Activated gamma-delta T cell treated with Interleukin-2 at 50 U/mL for 16 hours (primary cell): ENCODE measurements around the gene PLCL1.
"Not testable (repeated sequence)": the region's sequence is repeated elsewhere in the genome, so short reads cannot be mapped to it uniquely, and the experiment has no call there.

Experiments
- DNase-seq: peaks from one replicate; pipeline ENCODE4 v3.0.0-alpha.2; 2020

Gene PLCL1

DNA sequence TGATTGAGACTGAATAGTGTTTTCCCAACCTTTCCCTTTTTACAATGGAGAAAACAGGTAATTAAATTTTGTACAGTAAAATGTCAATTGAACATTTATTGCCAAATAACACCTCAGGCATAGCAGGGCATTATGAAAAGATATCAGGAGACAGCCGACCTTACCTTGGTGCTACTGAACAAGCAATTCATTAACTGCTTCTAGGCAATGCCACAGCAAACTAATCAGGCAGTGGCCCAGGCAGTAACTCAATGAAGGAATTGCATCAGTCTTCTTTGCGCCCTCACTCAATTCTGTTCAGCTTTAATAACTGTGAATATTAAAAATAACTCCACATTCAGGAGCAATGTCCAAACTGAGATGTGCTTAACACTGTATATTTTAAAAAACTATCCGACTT is 6.1 kb downstream of the PLCL1 start:
- no peak for DNase-seq

DNA sequence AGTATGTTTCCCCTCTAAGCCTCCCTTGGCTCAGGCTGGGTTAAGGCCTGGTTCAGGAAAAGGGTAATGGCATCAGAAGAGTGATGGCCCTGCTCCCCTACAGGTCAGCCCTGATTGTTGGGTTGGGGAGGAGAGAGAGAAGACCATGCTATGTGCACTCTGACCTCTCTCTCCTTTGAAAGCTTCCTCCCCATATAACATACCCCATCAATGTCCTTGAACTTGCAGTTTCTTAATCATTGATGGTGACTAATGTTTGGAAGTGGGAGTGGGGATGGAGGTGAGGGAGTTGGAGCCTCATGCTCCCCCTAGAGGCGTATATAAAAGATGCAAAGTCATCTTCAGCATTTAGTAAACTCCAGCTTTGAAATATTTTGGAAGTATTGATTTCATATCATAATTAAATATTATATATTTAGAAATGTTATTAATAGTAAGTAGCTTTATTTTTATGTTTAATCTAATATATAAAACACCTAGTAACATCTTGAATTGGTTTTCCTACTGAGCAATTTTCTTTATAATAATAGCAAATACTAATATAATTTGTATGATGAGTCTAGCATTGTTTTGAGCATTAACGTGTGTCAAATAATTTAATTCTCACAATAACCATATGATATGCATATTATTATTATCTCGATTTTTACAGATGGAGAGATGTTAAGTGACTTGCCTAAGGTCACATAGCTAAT is 8.8 kb downstream of the PLCL1 start:
- no peak for DNase-seq

DNA sequence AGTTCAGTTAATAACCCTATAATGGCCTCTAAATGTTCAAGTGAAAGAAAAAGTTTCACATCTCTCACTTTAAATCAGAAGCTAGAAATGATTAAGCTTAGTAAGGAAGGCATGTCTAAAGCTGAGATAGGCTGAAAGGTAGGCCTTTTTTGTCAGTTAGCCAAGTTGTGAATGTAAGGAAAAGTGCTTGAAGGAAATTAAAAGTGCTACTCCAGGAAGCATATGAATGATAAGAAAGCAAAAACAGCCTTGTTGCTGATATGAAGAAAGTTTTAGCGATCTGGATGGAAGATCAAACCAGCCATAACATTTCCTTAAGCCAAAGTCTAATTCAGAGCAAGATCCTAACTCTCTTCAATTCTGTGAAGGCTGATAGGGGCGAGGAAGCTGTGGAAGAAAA is 10.1 kb downstream of the PLCL1 start:
- no peak for DNase-seq

DNA sequence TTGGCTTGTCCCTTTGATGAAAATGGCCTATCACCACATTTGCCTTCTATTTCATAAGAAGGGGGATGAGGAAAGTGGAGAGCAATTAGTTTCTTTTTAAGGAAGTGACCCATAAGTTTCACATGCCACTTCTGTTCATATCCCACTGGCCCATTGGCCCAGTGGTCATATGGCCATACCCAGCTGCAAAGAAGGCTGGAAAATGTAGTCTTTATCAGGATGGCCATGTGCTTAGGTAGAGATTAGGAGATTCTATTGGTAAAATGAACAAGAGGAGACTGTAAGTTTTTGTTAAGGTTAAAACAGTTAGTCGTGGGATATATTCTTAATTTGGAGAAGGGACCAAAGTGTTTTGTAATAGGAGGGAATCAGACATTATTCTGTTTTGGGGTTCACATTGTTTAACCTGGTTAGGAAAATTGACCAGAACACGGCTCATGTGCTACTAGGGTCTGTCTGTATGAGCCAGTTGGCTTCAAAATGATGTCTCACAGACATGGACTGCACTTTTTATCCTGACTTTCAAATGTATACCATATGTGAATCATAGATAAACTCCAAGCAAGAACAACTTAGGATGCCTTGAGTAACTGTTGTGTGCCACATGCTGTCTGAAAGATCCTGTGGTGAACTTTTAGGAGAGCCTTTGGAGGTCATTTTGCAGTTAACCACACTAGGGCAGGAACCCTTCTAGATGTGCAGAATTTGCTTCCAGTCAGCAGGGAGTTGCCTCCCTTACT is 17.3 kb downstream of the PLCL1 start:
- no peak for DNase-seq

DNA sequence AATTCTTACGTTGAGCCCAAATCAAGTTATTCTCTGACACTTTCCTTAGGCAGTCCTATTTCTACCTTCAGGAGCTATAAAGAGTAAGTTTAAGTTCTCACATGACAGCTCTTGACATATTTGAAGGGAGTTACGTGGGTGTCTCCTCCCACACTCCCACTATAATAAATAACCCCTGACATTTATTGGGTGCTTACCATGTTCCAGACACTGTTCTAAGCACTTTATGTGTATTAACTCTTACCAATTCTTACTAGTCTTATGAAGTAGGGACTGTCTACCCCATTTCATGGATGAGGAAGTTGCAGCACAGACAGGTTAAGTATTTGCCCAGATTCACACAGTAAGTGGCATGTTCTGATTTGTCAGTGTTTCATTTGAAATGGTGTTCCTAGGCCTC is 17.9 kb downstream of the PLCL1 start:
- no peak for DNase-seq

DNA sequence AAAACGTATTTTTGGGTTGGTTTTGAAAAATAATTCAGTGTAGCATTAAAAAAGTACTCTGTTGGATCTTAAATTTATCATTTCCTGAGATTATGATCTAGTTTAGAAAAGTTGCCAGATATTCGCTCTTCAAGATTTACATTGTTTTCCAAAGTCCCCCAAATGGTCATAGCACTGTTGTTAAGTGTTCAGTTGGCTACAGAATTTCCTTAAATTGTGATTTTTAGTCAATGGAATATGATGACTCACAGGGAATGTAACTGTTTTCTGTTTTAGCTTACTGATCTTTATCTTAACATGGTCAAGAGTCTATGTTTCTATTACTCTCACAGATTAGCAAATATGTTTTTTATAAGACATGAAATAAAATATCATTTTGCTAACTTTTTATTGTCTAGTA is 23.2 kb downstream of the PLCL1 start:
- no peak for DNase-seq

DNA sequence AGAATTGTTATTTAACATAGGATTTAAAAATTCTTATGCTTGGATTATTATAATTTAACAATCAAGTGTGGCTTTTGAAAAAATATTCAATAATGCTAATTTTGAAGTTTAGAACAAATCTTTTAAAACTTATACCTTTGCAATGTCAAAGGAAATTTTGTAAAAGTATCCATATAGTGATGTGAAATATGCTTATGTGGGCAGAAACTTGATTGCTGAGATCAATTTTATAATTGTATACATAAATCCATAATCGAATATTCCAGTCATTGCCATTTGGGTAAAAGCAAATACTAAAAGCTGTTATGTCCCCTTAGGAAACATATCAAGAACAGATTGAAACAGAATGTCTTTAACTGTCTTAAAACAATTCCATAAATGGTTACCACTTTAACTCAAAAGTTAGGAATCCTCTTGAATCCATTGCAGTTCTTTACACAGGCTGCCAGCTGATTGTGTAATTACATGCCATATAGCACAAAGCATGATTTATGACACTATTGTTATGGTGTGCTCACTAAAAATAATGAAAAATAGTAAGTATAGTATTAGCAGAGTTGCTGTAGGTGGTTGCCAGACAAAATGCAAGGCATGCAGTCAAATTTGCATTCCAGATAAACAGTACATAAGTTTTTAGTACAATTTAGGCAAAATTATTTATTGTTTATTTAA is 24.2 kb downstream of the PLCL1 start:
- no peak for DNase-seq

DNA sequence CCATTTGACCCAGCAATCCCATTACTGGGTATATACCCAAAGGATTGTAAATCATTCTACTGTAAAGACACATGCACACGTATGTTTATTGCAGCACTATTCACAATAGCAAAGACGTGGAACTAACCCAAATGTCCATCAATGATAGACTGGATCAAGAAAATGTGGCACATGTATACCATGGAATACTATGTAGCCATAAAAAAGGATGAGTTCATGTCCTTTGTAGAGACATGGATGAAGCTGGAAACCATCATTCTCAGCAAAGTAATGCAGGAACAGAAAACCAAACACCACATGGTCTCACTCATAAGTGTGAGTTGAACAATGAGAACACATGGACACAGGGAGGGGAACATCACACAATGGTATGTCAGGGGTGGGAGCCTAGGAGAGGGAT is 30.4 kb downstream of the PLCL1 start:
- not testable (repeated sequence) for DNase-seq

DNA sequence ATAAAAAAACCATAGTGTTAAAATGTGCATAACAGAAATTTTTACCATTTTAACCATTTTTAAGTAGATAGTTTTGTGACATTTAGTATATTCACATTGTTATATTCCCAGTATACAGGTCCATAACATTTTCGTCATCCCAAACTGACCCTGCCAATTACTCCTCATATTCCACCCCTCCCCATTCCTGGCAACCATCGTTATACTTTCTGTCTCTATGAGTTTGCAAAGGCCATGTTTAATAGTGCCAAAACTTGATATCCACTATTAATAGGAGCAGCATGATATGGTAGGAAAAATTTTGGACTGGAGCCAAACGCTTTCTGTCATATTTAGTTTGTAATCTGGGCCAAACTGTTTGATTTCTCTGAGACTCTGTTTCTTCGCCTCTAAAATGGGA is 30.9 kb downstream of the PLCL1 start:
- no peak for DNase-seq

DNA sequence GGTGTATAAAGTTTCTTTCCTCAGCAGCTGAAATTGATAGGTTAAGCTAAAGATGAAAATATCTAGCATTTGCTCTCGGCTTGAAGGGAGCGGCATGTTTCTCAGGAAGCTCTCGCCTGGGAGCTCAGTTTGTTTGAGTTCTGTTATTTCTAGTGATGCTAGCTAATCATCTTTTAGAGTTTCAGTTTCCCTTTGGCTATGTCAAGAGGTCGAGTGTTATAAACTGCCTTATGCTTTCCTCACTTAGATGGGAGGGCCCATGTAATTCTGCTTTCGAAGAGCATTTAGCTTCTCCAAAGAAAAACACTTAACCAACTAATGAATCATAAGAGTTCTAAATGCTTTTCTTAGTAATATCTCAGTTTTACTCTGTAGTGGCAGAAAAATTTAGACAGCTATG is 33.6 kb downstream of the PLCL1 start:
- DNase-seq = no peak

DNA sequence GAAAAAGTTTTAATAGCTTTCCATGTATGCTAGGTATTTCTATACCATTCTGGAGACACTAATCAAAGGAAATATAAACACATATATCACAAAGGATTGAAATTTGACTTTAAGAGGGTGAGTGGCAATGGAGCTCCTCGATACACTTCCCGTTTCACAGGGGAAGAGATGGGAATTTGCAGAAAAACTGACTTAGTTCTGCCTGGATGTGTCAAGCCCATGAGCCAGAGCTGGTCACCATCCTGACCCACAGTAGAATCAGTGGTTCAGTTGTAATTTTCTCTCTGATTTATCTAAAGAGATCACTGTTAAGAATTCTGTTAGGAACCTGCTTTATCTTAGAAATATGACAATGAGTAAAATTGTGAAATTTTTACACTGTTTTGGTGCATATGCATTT is 34.2 kb downstream of the PLCL1 start:
- no peak for DNase-seq

DNA sequence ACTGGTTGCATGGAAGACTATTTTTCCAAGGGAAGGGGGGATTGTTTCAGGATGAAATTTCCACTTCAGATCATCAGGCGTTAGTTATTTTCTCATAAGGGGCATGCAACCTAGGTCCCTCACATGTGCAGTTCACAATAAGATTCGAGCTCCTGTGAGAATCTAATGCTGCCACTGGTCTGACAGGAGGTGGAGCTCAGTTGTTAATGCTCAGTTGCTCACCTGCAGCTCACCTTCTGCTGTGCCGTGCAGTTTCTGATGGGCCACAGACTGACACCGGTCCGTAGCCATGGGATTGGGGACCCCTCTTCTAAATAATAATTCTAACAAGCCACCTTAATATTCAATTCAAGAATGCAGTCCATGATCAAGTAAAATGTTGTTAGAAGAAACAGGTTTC is 34.9 kb downstream of the PLCL1 start:
- no peak for DNase-seq

DNA sequence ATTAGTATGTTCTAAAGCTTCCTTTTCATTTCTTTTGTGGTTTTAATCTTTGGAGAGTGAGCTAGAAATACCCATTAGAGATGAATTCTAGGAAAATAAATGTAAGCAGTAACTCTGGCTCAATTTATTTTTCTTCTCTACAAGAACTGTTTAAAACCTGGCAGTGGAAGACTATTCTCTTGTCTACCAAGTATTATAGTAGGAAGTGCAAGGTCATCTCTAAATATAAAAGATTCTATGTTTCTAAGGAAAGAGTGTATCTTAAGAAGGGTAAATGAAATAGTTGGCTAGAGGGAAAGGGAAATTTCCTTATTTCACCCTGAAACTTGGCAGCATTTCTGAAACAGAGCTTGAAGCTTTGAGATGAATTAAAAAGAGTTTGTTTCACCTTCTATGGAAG is 35.5 kb downstream of the PLCL1 start:
- DNase-seq = no peak

DNA sequence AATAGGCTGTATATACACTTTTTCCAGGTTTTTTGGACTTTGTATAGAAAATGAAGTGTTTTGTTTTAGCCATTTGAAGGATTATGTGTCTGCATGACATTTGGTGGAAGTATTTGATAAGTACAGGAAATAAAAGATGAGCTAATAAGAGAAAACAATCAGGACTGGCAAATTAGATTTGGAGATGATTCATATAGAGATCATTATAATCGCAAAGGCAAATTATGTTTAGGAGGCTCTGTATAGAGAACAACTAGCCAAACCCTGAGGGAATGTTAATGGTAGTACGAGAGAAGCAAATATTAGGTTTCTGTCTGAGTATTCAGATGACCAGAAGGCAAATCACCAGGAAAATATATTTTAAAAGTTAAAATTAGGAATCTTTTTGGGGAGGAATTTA is 41.7 kb downstream of the PLCL1 start:
- DNase-seq = no peak

DNA sequence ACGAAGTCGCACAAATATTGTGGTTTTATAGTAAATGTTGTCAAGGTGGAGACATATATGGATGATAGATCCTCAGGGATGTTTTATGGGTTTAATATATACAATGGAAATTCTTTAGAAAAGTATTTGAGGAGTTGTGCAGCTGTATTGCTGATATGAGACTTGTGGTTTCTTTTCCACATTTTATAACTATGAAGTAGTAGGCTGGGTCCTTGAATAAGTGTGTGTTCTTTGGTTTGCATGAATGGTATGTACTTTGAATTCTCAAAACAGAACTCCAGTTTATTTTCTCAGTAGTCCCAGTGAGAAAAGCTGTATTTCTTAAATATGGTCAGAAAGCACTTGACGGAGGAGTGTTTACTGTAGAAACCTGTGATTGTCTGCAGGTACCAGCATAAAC is 42.4 kb downstream of the PLCL1 start:
- DNase-seq = no peak

DNA sequence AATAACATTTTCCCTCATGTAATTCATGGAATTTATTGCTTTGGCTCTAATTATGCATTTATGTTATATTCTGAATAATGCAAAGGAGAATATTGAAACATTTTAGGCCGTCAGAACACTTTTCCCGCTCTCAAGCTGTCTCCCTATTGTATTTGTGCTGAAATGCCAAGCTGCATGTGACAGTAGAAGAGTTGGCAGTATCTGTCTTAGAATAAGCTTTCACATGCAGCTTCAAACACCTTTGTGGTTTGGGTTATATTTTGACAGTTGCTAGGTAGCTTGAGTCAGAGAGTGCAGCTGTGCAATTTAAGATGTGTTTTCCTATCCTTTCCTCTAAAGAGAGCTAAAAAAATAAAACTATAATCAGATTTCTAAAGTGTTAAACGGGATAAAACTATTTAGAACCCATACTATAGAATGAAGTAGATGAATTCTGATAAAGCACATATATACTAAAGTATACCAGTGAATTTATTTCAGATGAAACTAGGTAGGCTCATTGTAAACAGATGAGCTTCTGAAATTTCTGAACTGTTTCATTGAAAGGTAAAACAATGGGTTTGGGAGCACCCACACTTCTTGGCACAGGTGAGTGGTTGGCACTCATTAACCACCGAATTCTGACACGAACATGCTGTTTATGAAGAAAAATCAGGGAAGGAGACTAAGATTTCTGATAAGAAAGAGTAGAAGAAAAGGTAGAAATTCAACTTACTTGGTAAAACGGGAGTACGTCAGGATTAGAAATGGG is 43.4 kb downstream of the PLCL1 start:
- DNase-seq = no peak

DNA sequence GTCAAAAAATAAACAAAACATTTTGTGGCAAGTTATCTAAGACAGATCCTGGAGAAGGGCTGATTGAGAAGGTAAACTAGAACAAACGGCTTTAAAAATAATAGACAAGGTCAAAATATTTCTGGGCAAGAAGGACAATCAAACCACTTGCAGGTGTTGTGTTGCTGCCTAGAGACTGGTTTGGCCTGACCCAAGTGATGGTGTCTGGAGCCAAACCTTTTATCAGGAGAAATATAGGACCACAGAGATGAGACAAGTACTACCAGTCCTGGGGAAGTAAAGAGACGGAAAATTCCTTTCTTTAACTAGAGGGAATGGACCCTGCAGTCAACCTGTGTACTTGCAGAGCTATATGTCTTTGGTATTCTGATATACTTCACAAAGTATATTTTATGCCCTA is 44.2 kb downstream of the PLCL1 start:
- no peak for DNase-seq

DNA sequence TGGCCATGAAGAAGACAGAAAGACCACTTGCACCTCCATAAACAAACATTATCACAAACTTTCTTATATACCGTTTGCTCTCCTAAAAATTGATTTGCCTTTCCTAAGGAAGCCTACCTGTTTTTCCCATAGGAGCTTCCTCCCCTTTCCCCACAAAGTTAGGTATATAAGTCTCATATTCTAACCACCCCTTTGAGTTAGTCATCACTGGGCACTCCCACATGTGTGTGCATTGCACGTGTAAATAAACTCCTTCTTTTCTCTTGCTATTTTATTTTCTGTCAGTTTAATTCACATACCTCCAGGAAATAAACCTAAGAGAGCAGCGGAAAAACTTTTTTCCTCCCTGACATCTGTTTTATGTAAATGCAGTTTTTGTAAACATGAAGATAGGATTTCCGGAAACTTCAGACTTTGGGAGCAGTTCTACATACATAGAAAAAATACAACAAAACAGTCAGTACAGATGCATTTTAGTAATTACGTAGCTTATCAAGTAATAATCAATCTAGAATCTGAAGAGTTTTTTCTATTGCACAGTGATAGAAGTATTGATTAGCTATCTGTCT is 46.6 kb downstream of the PLCL1 start:
- no peak for DNase-seq

DNA sequence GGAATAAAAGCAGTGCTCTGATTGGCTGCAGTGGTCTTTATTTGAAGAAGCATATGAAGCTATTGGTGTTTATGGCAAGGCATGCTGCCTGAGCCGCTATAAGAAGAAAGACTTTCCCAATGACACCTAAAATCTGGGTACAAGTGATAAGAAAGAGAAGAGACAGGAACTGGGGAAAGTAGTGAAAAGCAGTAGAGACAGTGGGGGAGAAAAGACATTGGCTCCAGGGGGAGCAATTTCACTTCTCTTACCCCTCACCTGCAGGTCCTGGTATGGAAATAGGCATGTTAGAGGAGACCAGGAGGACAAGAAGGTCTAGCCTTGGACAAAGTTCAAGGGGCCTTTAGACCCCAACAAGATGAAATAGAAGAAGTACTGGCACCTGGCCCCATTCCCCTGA is 47.1 kb downstream of the PLCL1 start:
- DNase-seq = no peak

DNA sequence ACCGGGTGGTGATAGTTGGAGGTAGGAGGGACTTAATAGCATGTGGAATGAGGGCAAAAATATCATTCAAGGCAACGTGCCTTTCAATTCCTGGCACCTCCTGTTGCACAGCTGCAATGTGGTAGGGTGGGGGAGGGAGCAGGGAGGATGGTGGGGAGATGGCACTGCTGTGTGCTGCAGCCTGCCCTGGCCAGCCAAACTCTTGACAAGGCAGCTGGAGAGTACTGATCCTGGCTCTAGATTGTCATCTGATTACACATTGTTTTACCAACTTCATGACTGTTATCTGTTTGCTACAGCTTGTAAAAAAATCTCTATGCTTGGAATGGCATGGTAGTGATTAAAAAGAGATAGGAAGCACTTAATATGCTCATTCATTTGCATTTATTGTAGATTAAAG is 47.7 kb downstream of the PLCL1 start:
- no peak for DNase-seq

DNA sequence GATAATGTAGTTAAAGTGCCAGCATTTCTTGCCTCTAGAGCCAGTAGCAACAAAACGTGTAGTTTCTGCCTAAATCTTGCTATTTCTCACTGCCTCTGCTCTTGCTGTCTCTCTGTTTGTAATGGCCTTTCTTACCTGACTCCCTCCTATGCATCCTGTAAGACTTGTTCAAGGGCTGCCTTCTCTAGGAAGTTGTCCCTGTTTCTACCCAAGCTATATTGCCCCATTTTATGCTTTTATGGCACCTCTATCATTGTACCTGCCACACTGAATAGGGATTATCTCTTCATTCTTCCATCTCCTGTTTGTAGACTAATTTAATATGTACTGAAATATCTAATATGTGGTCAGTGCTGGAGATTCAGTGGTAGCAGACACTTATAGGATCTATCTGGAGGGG is 49.2 kb downstream of the PLCL1 start:
- DNase-seq = no peak

DNA sequence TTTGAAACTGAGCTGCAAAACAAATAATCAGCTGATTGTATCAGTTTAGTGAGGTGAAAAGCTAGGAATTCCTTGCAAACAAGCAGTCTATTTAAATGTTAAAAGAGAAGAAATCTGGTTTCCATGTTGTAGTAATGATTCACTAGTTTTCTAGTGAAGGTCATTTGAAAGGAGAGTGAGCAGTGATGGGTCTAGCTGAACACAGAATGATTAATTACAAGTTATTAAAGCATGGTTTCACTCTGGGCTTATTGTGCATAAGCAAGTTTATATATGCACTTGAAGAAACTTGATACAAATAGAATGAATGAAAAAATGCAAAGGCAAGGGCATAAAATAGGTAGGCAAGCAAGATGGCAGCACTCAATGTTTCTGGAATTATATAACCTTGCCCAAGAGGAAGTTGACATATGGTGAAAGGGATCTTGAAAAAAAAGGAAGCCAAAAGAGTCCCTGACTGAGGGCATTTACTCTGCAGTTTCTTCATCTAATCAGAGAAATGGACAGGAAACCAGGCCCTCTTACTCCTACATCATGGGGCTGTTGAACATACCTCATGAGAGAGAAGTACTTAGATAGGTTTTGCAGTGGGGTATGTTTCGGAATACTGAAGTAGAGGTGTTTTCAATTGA is 53.2 kb downstream of the PLCL1 start:
- DNase-seq = no peak
